ENCODE results near the gene RNU7-1.

RNU7-1 gene

DNA sequence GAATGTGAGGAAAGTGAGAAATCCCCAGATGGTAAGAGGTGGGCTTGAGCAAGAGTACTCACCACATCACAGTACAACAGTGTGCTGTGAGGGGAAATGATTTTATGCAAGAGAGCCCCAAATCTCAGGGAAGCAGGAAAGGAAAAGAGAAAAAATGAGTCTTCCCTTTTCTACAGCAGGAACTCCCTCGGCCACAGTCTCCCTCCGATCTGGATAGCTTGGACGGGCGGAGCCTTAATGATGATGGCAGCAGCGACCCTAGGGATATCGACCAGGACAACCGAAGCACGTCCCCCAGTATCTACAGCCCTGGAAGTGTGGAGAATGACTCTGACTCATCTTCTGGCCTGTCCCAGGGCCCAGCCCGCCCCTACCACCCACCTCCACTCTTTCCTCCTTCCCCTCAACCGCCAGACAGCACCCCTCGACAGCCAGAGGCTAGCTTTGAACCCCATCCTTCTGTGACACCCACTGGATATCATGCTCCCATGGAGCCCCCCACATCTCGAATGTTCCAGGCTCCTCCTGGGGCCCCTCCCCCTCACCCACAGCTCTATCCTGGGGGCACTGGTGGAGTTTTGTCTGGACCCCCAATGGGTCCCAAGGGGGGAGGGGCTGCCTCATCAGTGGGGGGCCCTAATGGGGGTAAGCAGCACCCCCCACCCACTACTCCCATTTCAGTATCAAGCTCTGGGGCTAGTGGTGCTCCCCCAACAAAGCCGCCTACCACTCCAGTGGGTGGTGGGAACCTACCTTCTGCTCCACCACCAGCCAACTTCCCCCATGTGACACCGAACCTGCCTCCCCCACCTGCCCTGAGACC, 8.0 kb upstream of the RNU7-1 start:
- no peak overlapping the region for H3K27ac ChIP-seq
- TF ChIP-seq, protein P1, sequence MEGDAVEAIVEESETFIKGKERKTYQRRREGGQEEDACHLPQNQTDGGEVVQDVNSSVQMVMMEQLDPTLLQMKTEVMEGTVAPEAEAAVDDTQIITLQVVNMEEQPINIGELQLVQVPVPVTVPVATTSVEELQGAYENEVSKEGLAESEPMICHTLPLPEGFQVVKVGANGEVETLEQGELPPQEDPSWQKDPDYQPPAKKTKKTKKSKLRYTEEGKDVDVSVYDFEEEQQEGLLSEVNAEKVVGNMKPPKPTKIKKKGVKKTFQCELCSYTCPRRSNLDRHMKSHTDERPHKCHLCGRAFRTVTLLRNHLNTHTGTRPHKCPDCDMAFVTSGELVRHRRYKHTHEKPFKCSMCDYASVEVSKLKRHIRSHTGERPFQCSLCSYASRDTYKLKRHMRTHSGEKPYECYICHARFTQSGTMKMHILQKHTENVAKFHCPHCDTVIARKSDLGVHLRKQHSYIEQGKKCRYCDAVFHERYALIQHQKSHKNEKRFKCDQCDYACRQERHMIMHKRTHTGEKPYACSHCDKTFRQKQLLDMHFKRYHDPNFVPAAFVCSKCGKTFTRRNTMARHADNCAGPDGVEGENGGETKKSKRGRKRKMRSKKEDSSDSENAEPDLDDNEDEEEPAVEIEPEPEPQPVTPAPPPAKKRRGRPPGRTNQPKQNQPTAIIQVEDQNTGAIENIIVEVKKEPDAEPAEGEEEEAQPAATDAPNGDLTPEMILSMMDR (conservative IDR thresholded peaks at IDR 0.05), result no peak
- TF ChIP-seq ZFX (IDR thresholded peaks at IDR 0.05), result no peak

GRCh38 chr12:6936194-6936635, 7.4 kb upstream of the RNU7-1 start:
- peak overlapping the region; percentile 86; the same call in 1 of the 2 replicates for H3K27ac ChIP-seq
- no peak for TF ChIP-seq ZFX (IDR thresholded peaks at IDR 0.05)
- TF ChIP-seq, protein P1 (conservative IDR thresholded peaks at IDR 0.05), result no peak

DNA sequence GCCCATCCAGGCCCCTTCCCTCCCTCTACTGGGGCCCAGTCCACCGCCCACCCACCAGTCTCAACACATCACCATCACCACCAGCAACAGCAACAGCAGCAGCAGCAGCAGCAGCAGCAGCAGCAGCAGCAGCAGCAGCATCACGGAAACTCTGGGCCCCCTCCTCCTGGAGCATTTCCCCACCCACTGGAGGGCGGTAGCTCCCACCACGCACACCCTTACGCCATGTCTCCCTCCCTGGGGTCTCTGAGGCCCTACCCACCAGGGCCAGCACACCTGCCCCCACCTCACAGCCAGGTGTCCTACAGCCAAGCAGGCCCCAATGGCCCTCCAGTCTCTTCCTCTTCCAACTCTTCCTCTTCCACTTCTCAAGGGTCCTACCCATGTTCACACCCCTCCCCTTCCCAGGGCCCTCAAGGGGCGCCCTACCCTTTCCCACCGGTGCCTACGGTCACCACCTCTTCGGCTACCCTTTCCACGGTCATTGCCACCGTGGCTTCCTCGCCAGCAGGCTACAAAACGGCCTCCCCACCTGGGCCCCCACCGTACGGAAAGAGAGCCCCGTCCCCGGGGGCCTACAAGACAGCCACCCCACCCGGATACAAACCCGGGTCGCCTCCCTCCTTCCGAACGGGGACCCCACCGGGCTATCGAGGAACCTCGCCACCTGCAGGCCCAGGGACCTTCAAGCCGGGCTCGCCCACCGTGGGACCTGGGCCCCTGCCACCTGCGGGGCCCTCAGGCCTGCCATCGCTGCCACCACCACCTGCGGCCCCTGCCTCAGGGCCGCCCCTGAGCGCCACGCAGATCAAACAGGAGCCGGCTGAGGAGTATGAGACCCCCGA, 6.8 kb upstream of the RNU7-1 start:
- H3K27ac ChIP-seq, result peak overlapping the region; percentile 86
- TF ChIP-seq, protein P1 (conservative IDR thresholded peaks at IDR 0.05), result no peak
- TF ChIP-seq ZFX (IDR thresholded peaks at IDR 0.05), result no peak

- TF ChIP-seq, protein P1 (conservative IDR thresholded peaks at IDR 0.05), result peak; percentile 98
- peak; percentile 73; the same call in 1 of the 2 replicates for TF ChIP-seq ZFX (IDR thresholded peaks at IDR 0.05)
- peak overlapping the region; percentile 86 for H3K27ac ChIP-seq
Measured at GRCh38 chr12:6937481-6938352, 5.9 kb upstream of the RNU7-1 start.

DNA sequence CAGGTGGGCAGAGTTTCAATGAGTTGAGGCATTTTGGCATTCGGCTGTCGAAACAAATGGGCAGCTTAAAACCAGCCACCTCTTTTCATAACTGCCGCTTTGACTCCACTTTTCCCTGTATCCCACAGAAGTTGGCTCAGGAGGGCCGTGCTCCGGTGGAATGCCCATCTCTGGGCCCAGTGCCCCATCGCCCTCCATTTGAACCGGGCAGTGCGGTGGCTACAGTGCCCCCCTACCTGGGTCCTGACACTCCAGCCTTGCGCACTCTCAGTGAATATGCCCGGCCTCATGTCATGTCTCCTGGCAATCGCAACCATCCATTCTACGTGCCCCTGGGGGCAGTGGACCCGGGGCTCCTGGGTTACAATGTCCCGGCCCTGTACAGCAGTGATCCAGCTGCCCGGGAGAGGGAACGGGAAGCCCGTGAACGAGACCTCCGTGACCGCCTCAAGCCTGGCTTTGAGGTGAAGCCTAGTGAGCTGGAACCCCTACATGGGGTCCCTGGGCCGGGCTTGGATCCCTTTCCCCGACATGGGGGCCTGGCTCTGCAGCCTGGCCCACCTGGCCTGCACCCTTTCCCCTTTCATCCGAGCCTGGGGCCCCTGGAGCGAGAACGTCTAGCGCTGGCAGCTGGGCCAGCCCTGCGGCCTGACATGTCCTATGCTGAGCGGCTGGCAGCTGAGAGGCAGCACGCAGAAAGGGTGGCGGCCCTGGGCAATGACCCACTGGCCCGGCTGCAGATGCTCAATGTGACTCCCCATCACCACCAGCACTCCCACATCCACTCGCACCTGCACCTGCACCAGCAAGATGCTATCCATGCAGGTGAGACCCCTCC, 5.0 kb upstream of the RNU7-1 start:
- TF ChIP-seq, protein P1 (conservative IDR thresholded peaks at IDR 0.05), result peak; percentile 32
- TF ChIP-seq ZFX (IDR thresholded peaks at IDR 0.05), result no peak
- H3K27ac ChIP-seq, result peak overlapping the region; percentile 86

DNA sequence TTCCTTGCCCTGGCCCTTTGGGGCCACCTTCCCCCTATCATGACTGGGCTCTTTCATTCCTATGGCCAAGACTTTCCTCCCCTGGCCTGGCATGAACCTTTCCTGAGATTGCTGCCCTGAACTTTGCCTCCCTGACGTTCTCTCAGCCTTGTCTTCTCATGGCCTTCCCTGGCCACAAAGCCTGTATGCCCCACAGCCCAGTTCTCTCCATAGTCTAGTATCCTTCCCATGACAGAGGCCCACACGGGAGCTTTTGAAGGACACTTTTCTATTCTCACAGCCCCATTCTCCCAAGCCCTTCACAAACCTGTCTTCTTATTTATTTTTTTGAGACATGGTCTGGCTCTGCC, 4.5 kb upstream of the RNU7-1 start:
- TF ChIP-seq, protein P1 (conservative IDR thresholded peaks at IDR 0.05), result no peak
- TF ChIP-seq ZFX (IDR thresholded peaks at IDR 0.05), result no peak
- no peak overlapping the region; the same call in 1 of the 2 replicates for H3K27ac ChIP-seq
